ENCODE results near the gene NAGPA. TPM values are rescaled to one million over a fixed set of nuclear protein-coding genes. Genes with fewer than 3 reads are reported as not detected.
A peak's percentile ranks its signal among the peaks of the same experiment; 100 is the strongest.

NAGPA gene
- total RNA-seq, 1 donor from 2014 or later = 17.4 TPM

DNA sequence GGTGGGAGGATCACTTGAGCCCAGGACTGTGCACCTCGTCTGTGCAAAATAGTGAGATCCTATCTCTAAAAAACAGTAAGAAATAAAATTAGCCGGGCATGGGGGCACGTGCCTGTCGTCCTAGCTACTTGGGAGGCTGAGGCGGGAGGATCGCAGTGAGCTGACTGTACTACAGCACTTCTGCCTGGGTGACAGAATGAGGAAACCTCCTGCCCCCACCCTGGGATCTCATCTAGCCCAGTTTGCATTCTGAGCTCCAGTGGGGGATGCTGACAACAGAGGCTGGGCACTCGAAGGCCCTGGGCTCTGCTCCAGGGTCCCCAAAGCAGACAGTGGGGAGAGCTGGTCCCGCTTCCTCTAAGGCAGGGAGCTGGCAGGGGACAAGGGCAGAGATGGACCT is 7.1 kb downstream of the NAGPA start:
- Histone ChIP-seq H3K36me3 (ENCODE audit: insufficient read depth, low read length) (no peaks in the 10 kb centered on the region), H3K4me2 (ENCODE audit: low read length) (no peak overlapping the region), H3K79me2 (ENCODE audit: insufficient read depth, low read length) (no peaks in the 10 kb centered on the region), H3K9ac (ENCODE audit: low read length) (no peak overlapping the region), H3K27ac (ENCODE audit: low read depth, low read length) (no peak overlapping the region), H3K9me3 (ENCODE audit: insufficient read depth, low read depth, low read length) (no peaks in the 10 kb centered on the region), H3K27me3 (ENCODE audit: insufficient read depth, low read length) (no peaks in the 10 kb centered on the region), H2AFZ (ENCODE audit: low read depth, low read length) (no peak overlapping the region), H4K20me1 (ENCODE audit: insufficient read depth, low read length) (peaks cover 4% of the 10 kb centered on the region), H3K4me1 (ENCODE audit: insufficient read depth, low read length) (no peaks in the 10 kb centered on the region), H3K4me3 (ENCODE audit: insufficient read depth, low read depth, low read length) (no peak overlapping the region)
- H3K27ac Mint-ChIP-seq (ENCODE audit: unreplicated experiment) = no peak overlapping the region
- no peaks in the 10 kb centered on the region for H3K27me3 Mint-ChIP-seq (ENCODE audit: low read depth, unreplicated experiment)
- DNase-seq (ENCODE audit: low read depth) (no peak), FAIRE-seq (no peak)
- no peak for TF ChIP-seq CTCF (IDR thresholded peaks at IDR 0.05; ENCODE audit: insufficient read depth, low read depth, low read length)
- TF ChIP-seq EZH2 (IDR thresholded peaks at IDR 0.05; ENCODE audit: insufficient read depth, low read length) = no peak
- peaks cover 16% of the 10 kb centered on the region for H3K36me3 Mint-ChIP-seq (ENCODE audit: low read depth, unreplicated experiment)
- no peaks in the 10 kb centered on the region for H3K4me1 Mint-ChIP-seq (ENCODE audit: low read depth, unreplicated experiment)
- no peak overlapping the region for H3K4me3 Mint-ChIP-seq (ENCODE audit: unreplicated experiment)
- no peaks in the 10 kb centered on the region for H3K9me3 Mint-ChIP-seq (ENCODE audit: unreplicated experiment)

GRCh38 chr16:5025171-5025632 is 8.5 kb downstream of the NAGPA start:
- H3K27ac ChIP-seq (ENCODE audit: low read depth, low read length) = no peak overlapping the region
- peaks cover 16% of the 10 kb centered on the region for H3K36me3 Mint-ChIP-seq (ENCODE audit: low read depth, unreplicated experiment)
- no peak for TF ChIP-seq EZH2 (IDR thresholded peaks at IDR 0.05; ENCODE audit: insufficient read depth, low read length)
- peak; percentile 4 for TF ChIP-seq CTCF (IDR thresholded peaks at IDR 0.05; ENCODE audit: insufficient read depth, low read depth, low read length)
- no peak for FAIRE-seq
- H3K27ac Mint-ChIP-seq (ENCODE audit: unreplicated experiment) = no peak overlapping the region
- no peak for DNase-seq (ENCODE audit: low read depth)
- H3K4me3 ChIP-seq (ENCODE audit: insufficient read depth, low read depth, low read length) = no peak overlapping the region
- no peaks in the 10 kb centered on the region for H3K4me1 ChIP-seq (ENCODE audit: insufficient read depth, low read length)
- H3K9me3 Mint-ChIP-seq (ENCODE audit: unreplicated experiment) = no peaks in the 10 kb centered on the region
- H3K4me1 Mint-ChIP-seq (ENCODE audit: low read depth, unreplicated experiment) = no peaks in the 10 kb centered on the region
- H3K9ac ChIP-seq (ENCODE audit: low read length) = no peak overlapping the region
- no peak overlapping the region for H2AFZ ChIP-seq (ENCODE audit: low read depth, low read length)
- H3K36me3 ChIP-seq (ENCODE audit: insufficient read depth, low read length) = no peaks in the 10 kb centered on the region
- H3K4me3 Mint-ChIP-seq (ENCODE audit: unreplicated experiment) = no peak overlapping the region
- peaks cover 2% of the 10 kb centered on the region for H3K27me3 ChIP-seq (ENCODE audit: insufficient read depth, low read length)
- H3K4me2 ChIP-seq (ENCODE audit: low read length) = no peak overlapping the region
- no peaks in the 10 kb centered on the region for H3K9me3 ChIP-seq (ENCODE audit: insufficient read depth, low read depth, low read length)
- no peaks in the 10 kb centered on the region for H3K27me3 Mint-ChIP-seq (ENCODE audit: low read depth, unreplicated experiment)
- peaks cover 4% of the 10 kb centered on the region for H4K20me1 ChIP-seq (ENCODE audit: insufficient read depth, low read length)
- no peaks in the 10 kb centered on the region for H3K79me2 ChIP-seq (ENCODE audit: insufficient read depth, low read length)

DNA sequence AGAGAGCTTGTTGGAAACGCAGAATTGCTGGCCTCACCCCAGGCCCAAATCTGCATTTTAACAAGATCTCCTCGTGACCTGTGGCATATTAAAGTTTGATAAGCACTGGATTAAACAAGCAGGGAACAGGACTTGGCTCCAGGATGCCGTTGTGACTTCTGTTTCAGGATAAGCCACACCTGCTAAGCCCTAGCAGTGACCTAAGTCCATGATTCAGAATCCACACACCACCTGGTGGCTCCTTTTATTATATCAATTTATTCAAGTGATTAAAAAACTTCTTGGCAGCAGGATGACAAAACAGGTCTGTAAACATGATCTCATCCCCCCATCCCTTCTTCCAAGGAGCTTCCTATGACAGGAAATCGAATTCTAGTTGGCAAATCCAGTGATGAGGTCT is 9.1 kb downstream of the NAGPA start:
- no peak overlapping the region for H3K4me2 ChIP-seq (ENCODE audit: low read length)
- Mint-ChIP-seq H3K27ac (ENCODE audit: unreplicated experiment) (peak overlapping the region; percentile 4), H3K9me3 (ENCODE audit: unreplicated experiment) (no peaks in the 10 kb centered on the region), H3K4me1 (ENCODE audit: low read depth, unreplicated experiment) (no peaks in the 10 kb centered on the region), H3K27me3 (ENCODE audit: low read depth, unreplicated experiment) (no peaks in the 10 kb centered on the region), H3K36me3 (ENCODE audit: low read depth, unreplicated experiment) (peaks cover 16% of the 10 kb centered on the region), H3K4me3 (ENCODE audit: unreplicated experiment) (no peak overlapping the region)
- no peak overlapping the region for H2AFZ ChIP-seq (ENCODE audit: low read depth, low read length)
- H3K9me3 ChIP-seq (ENCODE audit: insufficient read depth, low read depth, low read length) = no peaks in the 10 kb centered on the region
- H3K36me3 ChIP-seq (ENCODE audit: insufficient read depth, low read length) = no peaks in the 10 kb centered on the region
- H3K27ac ChIP-seq (ENCODE audit: low read depth, low read length) = no peak overlapping the region
- H3K4me3 ChIP-seq (ENCODE audit: insufficient read depth, low read depth, low read length) = no peak overlapping the region
- H4K20me1 ChIP-seq (ENCODE audit: insufficient read depth, low read length) = peaks cover 4% of the 10 kb centered on the region
- H3K27me3 ChIP-seq (ENCODE audit: insufficient read depth, low read length) = peaks cover 2% of the 10 kb centered on the region
- no peaks in the 10 kb centered on the region for H3K4me1 ChIP-seq (ENCODE audit: insufficient read depth, low read length)
- DNase-seq (ENCODE audit: low read depth) (peak; percentile 8), FAIRE-seq (no peak)
- TF ChIP-seq EZH2 (IDR thresholded peaks at IDR 0.05; ENCODE audit: insufficient read depth, low read length) = no peak
- TF ChIP-seq CTCF (IDR thresholded peaks at IDR 0.05; ENCODE audit: insufficient read depth, low read depth, low read length) = no peak
- H3K9ac ChIP-seq (ENCODE audit: low read length) = no peak overlapping the region
- no peaks in the 10 kb centered on the region for H3K79me2 ChIP-seq (ENCODE audit: insufficient read depth, low read length)
